Sigmoid colon (tissue), 7 donors: Measurements from ENCODE around the gene STAT5A. TPM values are rescaled to one million over a fixed set of nuclear protein-coding genes. Genes with fewer than 3 reads are reported as not detected.
A peak's percentile ranks its signal among the peaks of the same experiment; 100 is the strongest.
"Not testable (repeated sequence)": the region's sequence is repeated elsewhere in the genome, so short reads cannot be mapped to it uniquely, and the experiment has no call there.

Experiments
- DNase-seq: peaks from one replicate; pipeline ENCODE4 v3.0.0-alpha.2; 2019
- H3K27ac ChIP-seq, 4 donors: fragments of 200-600 bp; sonication (generic); one replicate each; pipeline ENCODE4 v1.5.1; 2016 to 2019; ENCODE audit warnings: mild to moderate bottlenecking in 1 of 4
- H3K27me3 ChIP-seq, 3 donors: fragments of 200-600 bp; sonication (generic); one replicate each; pipeline ENCODE4 v1.5.1; 2019; ENCODE audit warnings: mild to moderate bottlenecking in 1 of 3
- H3K36me3 ChIP-seq, 4 donors: fragments of 200-600 bp; sonication (generic); one replicate each; pipeline ENCODE4 v1.5.1; 2016 to 2019
- H3K4me1 ChIP-seq, 4 donors: fragments of 200-600 bp; sonication (generic); one replicate each; pipeline ENCODE4 v1.5.1; 2017 to 2019
- H3K4me3 ChIP-seq, 4 donors: fragments of 200-600 bp; sonication (generic); one replicate each; pipeline ENCODE4 v1.5.1; 2017 to 2019; ENCODE audit warnings: mild to moderate bottlenecking in 2 of 4, moderate library complexity in 1 of 4
- H3K9me3 ChIP-seq, 4 donors: fragments of 200-600 bp in 3 of 4; sonication (generic) in 3 of 4; one replicate each; pipeline versions ENCODE4 v1.5.1 to v1.6.1; 2013 to 2019
- CTCF ChIP-seq, 4 experiments: fragments of 450-650 bp in 3 of 4; fragments of 200-600 bp in 1 of 4; IDR thresholded peaks; one replicate each; pipeline ENCODE4 v1.5.1; 2016 to 2019; ENCODE audit warnings: antibody characterized with exemption in 4 of 4, mild to moderate bottlenecking in 3 of 4, moderate library complexity in 2 of 4
- EP300 ChIP-seq, 4 donors: sonication (generic); formaldehyde crosslinking; IDR thresholded peaks; one replicate each; pipeline ENCODE4 v1.6.1; 2017; ENCODE audit warnings: antibody characterized with exemption in 4 of 4
- POLR2A ChIP-seq, 2 donors: fragments of 450-650 bp; IDR thresholded peaks; one replicate each; pipeline ENCODE4 v1.6.1; 2016; ENCODE audit warnings: antibody characterized with exemption in 2 of 2, mild to moderate bottlenecking in 2 of 2, moderate library complexity in 2 of 2
- POLR2AphosphoS5 ChIP-seq, 4 donors: sonication (generic); formaldehyde crosslinking; IDR thresholded peaks; one replicate each; pipeline ENCODE4 v1.6.1; 2017; ENCODE audit warnings: antibody characterized with exemption in 4 of 4
- WGBS, 2 donors: extraction: QIAGEN DNeasy Blood & Tissue Kit; methylation state at CpG; one replicate each; pipeline ENCODE4 v1.1.7; 2013; 5-methylcytosine and 5-hydroxymethylcytosine counted together
- intact Hi-C: fragments of 100-400 bp; cut with DNase I; formaldehyde crosslinking; loops from one replicate; pipeline ENCODE4 v1.15.1; 2023
- polyA plus RNA-seq, 3 donors: library from polyadenylated mRNA; stranded (reverse); fragments of 200-250 nt; gene quantifications; one replicate each; pipeline ENCODE4 v1.2.3, GENCODE V29; 2013
- total RNA-seq, 4 donors: library from RNA; depleted of rRNA; stranded (reverse); fragments of >200 nt; gene quantifications; one replicate each; pipeline ENCODE4 v1.1.0, GENCODE V29; 2016
- donor health status: healthy with polysubstance abuse.
- donor health status: Bipolar disorder and iron deficiency.
- donor health status: healthy.

STAT5A gene
- total and polyA plus RNA-seq, 7 donors: 7.4 to 91.0 (median 57.2) TPM

- H3K4me3 ChIP-seq: no peak overlapping the region
- DNase-seq: peak; percentile 10
- peaks cover 0 to 43% (median 33%) of the 10 kb centered on the region in 4 donors for H3K4me1 ChIP-seq
- TF ChIP-seq POLR2A (IDR thresholded peaks at IDR 0.05) (no peak), CTCF (IDR thresholded peaks at IDR 0.05) (no peak), EP300 (IDR thresholded peaks at IDR 0.05) (no peak), POLR2AphosphoS5 (IDR thresholded peaks at IDR 0.05) (no peak)
- no peaks in the 10 kb centered on the region for H3K9me3 ChIP-seq
- no peaks in the 10 kb centered on the region for H3K27me3 ChIP-seq
- 88 to 90% methylated on average over 5 of the region's 5 CpGs for WGBS, 2 donors
- H3K27ac ChIP-seq: peak overlapping the region in 1 of 4 donors; percentile 26
- no peaks in the 10 kb centered on the region for H3K36me3 ChIP-seq
- intact Hi-C loops: no loop called here
Measured at GRCh38 chr17:42243493-42243982, 44.8 kb upstream of the STAT5A start.

GRCh38 chr17:42244116-42244515 is 44.2 kb upstream of the STAT5A start:
- intact Hi-C loops: not testable (repeated sequence)

GRCh38 chr17:42245183-42245582 is 43.1 kb upstream of the STAT5A start:
- H3K36me3 ChIP-seq, H3K4me3 ChIP-seq, H3K9me3 ChIP-seq, intact Hi-C loops, H3K27me3 ChIP-seq: not testable (repeated sequence)
- peak; percentile 11 for DNase-seq
- 94 to 97% methylated on average over 11 of the region's 11 CpGs for WGBS, 2 donors
- Histone ChIP-seq H3K4me1 (peaks cover 0 to 57% (median 42%) of the 10 kb centered on the region in 4 donors), H3K27ac (peak overlapping the region in 1 of 4 donors; percentile 35)

More at GRCh38 chr17:42244116-42244515, 44.2 kb upstream of the STAT5A start:
- H3K4me3 ChIP-seq, H3K36me3 ChIP-seq, H3K27me3 ChIP-seq, H3K9me3 ChIP-seq: not testable (repeated sequence)
- peaks cover 0 to 46% (median 38%) of the 10 kb centered on the region in 4 donors for H3K4me1 ChIP-seq
- peak; percentile 11 for DNase-seq
- H3K27ac ChIP-seq: peak overlapping the region in 1 of 4 donors; percentile 5
- 97 to 98% methylated on average over 3 of the region's 3 CpGs for WGBS, 2 donors

- intact Hi-C loops: no loop called here
- Histone ChIP-seq H3K4me1 (peaks cover 0 to 62% (median 40%) of the 10 kb centered on the region in 4 donors), H3K36me3 (no peaks in the 10 kb centered on the region), H3K27me3 (no peaks in the 10 kb centered on the region), H3K27ac (peak overlapping the region; percentile 80 to 90 (median 85)), H3K9me3 (no peaks in the 10 kb centered on the region), H3K4me3 (no peak overlapping the region)
- peak; percentile 32 for DNase-seq
- WGBS, 2 donors: 68 to 84% methylated on average over 7 of the region's 7 CpGs
- TF ChIP-seq POLR2A (IDR thresholded peaks at IDR 0.05) (no peak), CTCF (IDR thresholded peaks at IDR 0.05) (no peak), POLR2AphosphoS5 (IDR thresholded peaks at IDR 0.05) (no peak), EP300 (IDR thresholded peaks at IDR 0.05) (no peak)
Measured at GRCh38 chr17:42246515-42246914, 41.8 kb upstream of the STAT5A start.

- Histone ChIP-seq H3K27ac (peak overlapping the region; percentile 80 to 90 (median 85)), H3K27me3 (no peaks in the 10 kb centered on the region), H3K9me3 (no peaks in the 10 kb centered on the region), H3K36me3 (no peaks in the 10 kb centered on the region), H3K4me3 (no peak overlapping the region), H3K4me1 (peaks cover 0 to 62% (median 46%) of the 10 kb centered on the region in 4 donors)
- intact Hi-C loops: no loop called here
- TF ChIP-seq EP300 (IDR thresholded peaks at IDR 0.05): no peak
- TF ChIP-seq CTCF (IDR thresholded peaks at IDR 0.05): no peak
- TF ChIP-seq POLR2A (IDR thresholded peaks at IDR 0.05): no peak
- no peak for TF ChIP-seq POLR2AphosphoS5 (IDR thresholded peaks at IDR 0.05)
- 95% methylated on average over 5 of the region's 5 CpGs for WGBS, 2 donors
- DNase-seq: peak; percentile 66
Measured at GRCh38 chr17:42247734-42248133, 40.6 kb upstream of the STAT5A start.
